GM12801 (cell line): ENCODE measurements around the gene KLHL29.

Experiments
- TF ChIP-seq, protein P1 (sequence below): IDR thresholded peaks from one replicate; pipeline ENCODE4 v1.5.1; 2011; ENCODE audit warnings: control low read depth; ENCODE audit not compliant: insufficient read length; ENCODE audit errors: extremely low read depth

KLHL29 gene

GRCh38 chr2:23627236-23628009 is 242.4 kb downstream of the KLHL29 start:
- TF ChIP-seq, protein P1, sequence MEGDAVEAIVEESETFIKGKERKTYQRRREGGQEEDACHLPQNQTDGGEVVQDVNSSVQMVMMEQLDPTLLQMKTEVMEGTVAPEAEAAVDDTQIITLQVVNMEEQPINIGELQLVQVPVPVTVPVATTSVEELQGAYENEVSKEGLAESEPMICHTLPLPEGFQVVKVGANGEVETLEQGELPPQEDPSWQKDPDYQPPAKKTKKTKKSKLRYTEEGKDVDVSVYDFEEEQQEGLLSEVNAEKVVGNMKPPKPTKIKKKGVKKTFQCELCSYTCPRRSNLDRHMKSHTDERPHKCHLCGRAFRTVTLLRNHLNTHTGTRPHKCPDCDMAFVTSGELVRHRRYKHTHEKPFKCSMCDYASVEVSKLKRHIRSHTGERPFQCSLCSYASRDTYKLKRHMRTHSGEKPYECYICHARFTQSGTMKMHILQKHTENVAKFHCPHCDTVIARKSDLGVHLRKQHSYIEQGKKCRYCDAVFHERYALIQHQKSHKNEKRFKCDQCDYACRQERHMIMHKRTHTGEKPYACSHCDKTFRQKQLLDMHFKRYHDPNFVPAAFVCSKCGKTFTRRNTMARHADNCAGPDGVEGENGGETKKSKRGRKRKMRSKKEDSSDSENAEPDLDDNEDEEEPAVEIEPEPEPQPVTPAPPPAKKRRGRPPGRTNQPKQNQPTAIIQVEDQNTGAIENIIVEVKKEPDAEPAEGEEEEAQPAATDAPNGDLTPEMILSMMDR = no peak

GRCh38 chr2:23628926-23629771 is 244.2 kb downstream of the KLHL29 start:
- TF ChIP-seq, protein P1 = no peak

DNA sequence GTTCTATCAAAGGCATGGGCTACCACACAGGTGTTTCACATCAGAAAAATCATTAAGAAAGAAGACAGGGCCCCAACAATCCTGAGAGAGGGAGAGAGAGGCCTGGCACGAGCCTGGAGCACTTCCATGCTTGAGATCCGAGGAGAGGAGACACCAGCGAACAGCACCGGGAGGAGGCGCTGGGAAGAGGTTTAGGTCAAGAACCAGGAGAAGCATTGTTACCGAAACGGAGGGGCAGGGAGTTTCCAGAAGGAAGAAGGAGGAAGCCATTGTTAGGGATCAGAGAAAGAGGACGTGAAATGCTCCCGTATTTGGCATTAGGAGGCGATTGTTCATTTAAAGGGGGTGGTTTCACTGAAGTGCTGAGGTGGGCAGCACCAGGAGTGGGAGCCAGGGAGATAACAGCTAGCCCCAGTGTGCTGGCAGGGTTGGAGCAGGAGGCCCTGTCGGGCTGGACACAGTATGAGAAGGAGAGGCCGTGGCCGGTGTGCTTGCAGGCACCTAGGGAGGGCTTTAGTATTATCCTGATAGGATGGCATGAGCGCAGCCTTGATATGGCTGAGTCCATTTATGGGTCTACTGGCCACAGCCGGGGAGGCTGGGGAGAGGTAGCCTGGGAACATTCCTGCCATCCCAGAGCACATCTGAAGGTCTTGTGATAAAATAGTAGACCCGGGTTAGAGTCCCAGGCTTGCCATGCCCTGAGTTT is 244.9 kb downstream of the KLHL29 start:
- TF ChIP-seq, protein P1 = no peak

- TF ChIP-seq, protein P1 = no peak
Observed at GRCh38 chr2:23630961-23631360, 246.0 kb downstream of the KLHL29 start.

DNA sequence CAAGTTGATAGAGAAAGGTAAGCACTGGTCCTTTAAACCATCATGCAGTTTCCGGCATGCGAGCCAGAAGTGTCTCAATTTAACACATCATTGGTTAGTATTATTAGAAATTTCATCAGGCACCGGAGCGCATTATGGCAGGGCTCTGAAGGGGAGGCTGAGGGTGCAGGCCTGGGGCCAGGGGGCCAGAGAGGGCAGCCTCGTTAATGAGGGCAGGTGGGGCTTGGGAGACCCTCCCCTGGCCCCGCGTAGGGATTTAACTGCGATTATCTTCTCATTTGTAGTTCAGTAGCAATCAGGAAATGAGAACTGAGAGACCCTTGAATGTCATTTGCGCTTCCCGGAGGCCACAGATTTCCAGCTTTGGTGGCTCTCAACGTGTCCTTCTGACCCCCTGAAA is 246.4 kb downstream of the KLHL29 start:
- TF ChIP-seq, protein P1 = no peak

- TF ChIP-seq, protein P1 = no peak
Observed at GRCh38 chr2:23632386-23632785, 247.4 kb downstream of the KLHL29 start.

DNA sequence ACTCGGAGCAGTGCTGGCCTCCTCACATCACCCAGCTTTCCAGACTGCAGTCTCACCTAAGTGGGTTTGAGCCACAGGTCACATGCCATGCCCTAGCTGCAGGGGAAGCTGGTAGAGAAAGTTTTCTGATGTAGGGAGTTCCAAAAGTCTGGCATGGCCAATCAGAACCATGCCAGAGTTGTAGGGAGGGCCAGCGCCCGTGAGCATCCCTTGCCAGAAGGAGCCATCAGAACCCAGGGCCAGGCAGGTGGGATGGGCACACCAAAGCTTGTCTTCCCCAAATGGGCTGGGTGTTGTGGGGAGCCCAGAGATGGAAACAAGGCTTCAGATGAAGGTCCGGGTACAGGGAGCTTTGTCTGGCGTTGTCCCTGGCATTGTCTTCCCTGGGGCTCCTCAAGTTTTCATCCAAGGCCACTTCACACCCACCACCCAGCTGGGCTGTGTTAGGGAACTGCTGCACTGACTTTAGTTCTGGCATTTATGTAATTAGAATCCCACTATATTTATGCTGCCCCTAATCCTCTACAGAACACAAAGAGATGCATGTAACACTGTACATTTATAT is 247.9 kb downstream of the KLHL29 start:
- TF ChIP-seq, protein P1 = no peak
